Stimulated activated CD4-positive, alpha-beta T cell treated with anti-CD3 and anti-CD28 coated beads, Interleukin-4, amount 100 ng/mL, for 48 hours (primary cell): ENCODE results near the gene ST8SIA3.
"Not testable (repeated sequence)": the region's sequence is repeated elsewhere in the genome, so short reads cannot be mapped to it uniquely, and the experiment has no call there.

Experiments
- DNase-seq, 2 donors: peaks; one replicate each; pipeline ENCODE4 v3.0.0-alpha.2; 2020; ENCODE audit warnings: low read depth in 2 of 2

Gene ST8SIA3

DNA sequence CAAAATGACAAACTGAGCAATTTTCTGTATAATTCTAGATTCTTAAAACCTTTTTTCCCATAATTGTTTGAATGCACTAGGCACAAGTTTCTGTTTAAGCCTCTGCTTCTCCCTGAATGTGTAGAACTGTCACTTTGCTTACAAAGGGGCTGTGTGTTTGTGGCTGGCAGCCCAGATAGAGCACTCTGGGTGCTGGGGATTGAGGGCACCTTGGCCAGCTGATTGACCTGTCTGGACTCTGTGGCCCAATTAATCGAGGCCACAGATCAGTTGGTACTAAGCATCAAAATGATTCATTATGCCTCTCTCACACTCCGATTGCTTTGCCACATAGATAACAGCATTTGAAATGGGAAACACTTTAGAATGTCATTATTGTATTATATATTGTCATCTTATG lies 12.1 kb downstream of the ST8SIA3 start:
- no peak for DNase-seq

DNA sequence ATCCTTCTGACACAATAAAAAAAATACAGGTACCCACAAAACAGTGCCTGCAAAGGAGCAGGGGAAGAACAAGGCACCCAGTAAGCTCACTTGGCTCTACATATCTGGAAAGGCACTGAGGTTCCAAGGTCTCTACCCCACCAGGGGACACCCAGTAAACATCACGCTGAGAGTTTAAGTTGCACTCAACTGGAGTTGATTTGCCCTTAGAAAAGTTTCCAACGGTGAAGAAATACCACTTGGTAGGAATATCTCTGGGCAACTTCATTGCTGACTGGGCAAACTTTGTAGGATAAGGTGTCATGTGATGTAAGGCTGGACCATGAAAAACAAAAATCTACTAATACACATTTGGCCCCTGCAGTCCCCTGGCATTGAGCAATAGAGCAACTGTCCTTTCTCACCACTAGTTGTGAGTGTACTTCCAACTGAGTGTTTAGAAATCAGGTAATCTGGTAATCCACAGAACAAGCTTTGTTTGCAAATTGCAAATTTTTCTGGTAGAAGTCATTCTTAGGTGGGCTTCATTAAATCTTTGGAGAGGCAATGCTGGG lies 14.2 kb downstream of the ST8SIA3 start:
- DNase-seq = no peak

- no peak for DNase-seq
Observed at GRCh38 chr18:57372444-57372843, 20.1 kb downstream of the ST8SIA3 start.

GRCh38 chr18:57373017-57373416 lies 20.7 kb downstream of the ST8SIA3 start:
- no peak for DNase-seq

DNA sequence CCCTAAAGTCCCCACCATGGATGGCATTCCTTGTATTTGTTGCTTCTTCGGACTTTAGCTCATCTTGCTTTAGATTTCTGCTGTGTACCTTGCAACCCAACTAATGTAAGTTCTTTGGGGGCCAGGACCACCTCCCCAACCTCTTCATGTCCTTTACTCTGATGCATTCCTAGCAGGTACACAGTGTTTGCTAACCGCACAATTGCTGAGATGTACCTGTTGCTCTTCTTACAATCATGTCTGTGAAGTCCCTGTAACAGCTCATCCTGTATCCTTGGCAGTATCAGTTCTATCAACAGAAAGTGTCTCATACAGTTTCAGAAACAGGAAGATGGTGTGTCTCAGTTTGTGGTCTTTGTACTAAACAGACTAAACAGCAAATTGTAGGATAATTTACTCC lies 24.1 kb downstream of the ST8SIA3 start:
- DNase-seq = no peak

DNA sequence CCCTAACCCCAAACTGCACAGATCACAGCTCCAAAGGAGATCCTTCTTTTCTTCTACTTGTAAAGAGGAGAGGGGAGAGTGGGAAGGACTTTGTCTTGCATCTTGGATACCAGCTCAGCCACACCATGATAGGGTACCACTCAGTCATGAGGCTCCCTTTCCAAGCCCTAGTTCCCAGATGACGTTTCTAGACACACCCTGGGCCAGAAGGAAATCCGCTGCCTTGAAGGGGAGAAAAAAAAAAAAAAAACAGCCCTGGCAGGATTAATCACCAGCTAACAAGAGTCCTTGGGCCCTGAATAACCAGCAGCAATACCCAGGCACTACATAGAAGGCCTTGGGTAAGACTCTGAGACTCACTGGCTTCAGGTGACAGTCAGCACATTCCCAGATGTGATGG lies 36.9 kb downstream of the ST8SIA3 start:
- DNase-seq = no peak

- no peak for DNase-seq
Observed at GRCh38 chr18:57390044-57390443, 37.7 kb downstream of the ST8SIA3 start.

DNA sequence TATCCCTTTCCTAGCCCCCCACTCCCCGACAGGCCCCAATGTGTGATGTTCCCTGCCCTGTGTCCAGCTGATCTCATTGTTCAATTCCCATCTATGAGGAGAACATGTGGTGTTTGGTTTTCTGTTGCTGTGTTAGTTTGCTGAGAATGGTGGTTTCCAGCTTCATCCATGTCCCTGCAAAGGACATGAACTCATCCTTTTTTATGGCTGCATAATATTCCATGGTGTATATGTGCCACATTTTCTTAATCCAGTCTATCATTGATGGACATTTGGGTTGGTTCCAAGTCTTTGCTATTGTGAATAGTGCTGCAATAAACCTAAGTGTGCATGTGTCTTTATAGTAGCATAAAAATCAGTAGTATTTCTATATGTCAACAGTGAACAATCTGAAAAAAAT lies 42.4 kb downstream of the ST8SIA3 start:
- not testable (repeated sequence) for DNase-seq

DNA sequence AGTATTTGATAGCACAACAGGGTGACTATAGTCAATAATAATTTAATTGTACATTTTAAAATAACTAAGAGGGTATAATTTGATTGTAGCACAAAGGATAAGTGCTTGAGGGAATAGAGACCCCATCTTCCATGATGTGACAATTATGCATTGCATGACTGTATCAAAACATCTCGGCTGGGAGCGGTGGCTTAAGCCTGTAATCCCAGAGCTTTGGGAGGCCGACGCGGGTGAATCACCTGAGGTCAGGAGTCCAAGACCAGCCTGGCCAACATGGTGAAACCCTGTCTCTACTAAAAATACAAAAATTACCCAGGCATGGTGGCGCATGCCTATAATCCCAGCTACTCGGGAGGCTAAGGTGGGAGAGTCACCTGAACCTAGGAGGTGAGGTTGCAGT lies 44.5 kb downstream of the ST8SIA3 start:
- DNase-seq = not testable (repeated sequence)

DNA sequence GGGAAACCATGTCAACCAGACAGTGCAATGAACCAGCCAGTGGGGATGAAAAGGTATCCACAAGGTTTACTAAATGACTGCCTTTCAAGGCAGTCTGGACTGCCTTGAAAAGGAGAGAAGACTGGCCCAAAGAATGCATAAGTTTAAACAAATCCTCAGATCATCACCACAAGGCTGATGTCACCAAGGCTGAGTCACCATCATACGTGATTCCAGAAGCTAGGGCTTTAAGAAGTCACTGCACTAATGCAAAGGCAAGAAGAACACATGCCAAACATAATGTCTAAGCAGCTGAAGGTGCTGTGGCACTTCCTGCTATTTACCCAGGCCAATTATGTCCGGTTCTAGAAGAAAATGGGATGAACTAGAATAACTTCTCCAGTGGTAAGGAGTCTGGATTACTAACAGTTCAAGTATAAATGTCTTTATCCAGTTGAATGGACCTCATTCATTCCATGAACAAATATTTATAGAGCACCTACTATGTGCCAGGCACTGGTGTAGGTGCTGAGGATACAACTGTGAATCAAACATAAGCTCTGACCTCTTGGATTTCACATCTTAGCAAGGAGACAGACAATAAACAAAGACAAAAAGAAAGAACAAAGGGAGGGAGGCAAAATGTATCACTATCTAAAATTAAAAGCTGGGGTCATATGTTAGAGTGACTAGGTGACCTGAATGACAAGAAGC lies 45.2 kb downstream of the ST8SIA3 start:
- no peak for DNase-seq

GRCh38 chr18:57404345-57404744 lies 52.0 kb downstream of the ST8SIA3 start:
- no peak for DNase-seq

DNA sequence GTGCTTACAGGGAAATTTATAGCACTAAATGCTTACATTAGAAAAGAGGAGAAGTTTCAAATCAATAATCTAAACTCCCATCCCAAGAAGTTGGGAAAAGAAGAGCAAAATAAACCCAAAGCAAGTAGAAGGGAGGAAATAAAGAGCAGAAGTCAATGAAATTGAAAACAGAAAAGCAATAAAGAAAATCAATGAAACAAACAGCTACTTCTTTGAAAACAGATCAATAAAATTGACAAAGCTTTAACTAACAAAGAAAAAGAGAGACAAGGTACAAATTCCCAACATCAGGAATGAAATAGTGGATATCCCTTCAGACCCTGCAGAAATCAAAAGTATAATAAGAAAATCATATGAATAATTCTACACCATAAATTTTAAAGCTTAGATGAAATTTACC lies 57.3 kb downstream of the ST8SIA3 start:
- no peak for DNase-seq

DNA sequence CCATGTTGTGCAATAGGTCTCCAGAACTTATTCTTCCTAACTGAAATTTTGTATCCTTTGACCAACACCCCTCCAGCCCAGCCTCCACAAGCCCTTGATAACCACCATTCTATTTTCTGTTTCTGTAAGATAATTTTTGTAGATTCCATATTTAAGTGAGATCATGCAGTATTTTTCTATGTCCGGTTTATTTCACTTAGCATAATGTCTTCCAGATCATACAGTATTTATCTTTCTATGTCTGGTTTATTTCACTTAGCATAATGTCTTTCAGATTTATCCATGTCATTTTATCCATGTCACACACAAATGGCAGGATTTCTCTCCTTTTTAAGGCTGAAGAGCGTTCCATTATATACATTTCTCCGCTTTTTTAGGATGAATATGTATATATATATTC lies 58.4 kb downstream of the ST8SIA3 start:
- DNase-seq = no peak

- no peak for DNase-seq
Observed at GRCh38 chr18:57416542-57416941, 64.2 kb downstream of the ST8SIA3 start.
